Measurements from ENCODE around the gene TJAP1.

DNA sequence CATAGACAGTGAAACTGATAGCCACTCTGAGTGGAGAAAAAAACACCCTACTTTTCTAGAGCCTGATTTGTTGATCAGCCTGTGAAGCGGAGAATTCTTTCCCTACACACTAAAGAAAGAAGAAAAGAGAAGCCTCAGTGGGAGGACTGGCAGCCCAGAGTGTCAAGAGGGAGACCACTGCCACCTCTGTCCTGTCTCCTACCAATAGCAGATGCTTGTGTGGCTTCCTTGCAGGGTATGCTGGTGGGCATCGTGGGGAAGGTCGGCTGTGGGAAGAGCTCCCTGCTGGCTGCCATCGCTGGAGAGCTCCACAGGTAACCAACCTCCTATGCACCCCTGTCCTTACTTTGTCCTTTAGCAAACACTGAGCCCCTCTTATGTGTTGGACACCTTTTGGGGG is 39.7 kb upstream of the TJAP1 start:
- no peak for TF ChIP-seq EZH2 (IDR thresholded peaks at IDR 0.05; ENCODE audit: low read depth)
- TF ChIP-seq, protein P1, sequence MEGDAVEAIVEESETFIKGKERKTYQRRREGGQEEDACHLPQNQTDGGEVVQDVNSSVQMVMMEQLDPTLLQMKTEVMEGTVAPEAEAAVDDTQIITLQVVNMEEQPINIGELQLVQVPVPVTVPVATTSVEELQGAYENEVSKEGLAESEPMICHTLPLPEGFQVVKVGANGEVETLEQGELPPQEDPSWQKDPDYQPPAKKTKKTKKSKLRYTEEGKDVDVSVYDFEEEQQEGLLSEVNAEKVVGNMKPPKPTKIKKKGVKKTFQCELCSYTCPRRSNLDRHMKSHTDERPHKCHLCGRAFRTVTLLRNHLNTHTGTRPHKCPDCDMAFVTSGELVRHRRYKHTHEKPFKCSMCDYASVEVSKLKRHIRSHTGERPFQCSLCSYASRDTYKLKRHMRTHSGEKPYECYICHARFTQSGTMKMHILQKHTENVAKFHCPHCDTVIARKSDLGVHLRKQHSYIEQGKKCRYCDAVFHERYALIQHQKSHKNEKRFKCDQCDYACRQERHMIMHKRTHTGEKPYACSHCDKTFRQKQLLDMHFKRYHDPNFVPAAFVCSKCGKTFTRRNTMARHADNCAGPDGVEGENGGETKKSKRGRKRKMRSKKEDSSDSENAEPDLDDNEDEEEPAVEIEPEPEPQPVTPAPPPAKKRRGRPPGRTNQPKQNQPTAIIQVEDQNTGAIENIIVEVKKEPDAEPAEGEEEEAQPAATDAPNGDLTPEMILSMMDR (conservative IDR thresholded peaks at IDR 0.05), result no peak
